H1 (cell line): Measurements from ENCODE around the gene RNF214. TPM values are rescaled to one million over a fixed set of nuclear protein-coding genes. Genes with fewer than 3 reads are reported as not detected.

Experiments used
- BACH1 ChIP-seq: IDR thresholded peaks from 2 replicates; pipeline ENCODE4 v1.6.1; 2012; ENCODE audit warnings: low read length, improper control_type of control experiment
- NANOG ChIP-seq: IDR thresholded peaks from 2 replicates; pipeline ENCODE4 v1.6.1; 2011; ENCODE audit warnings: low read length, low read depth, mild to moderate bottlenecking, inconsistent platforms; ENCODE audit not compliant: insufficient read depth, poor library complexity, severe bottlenecking
- polyA plus RNA-seq, 7 experiments: library from polyadenylated mRNA; depleted of rRNA in 3 of 7; stranded (reverse) in 5 of 7; unstranded in 2 of 7; fragments of >200 nt in 5 of 7; fragments of 200-250 nt in 2 of 7; gene quantifications; 1 replicate in 5 of 7; 2 replicates in 1 of 7; 4 replicates in 1 of 7; pipeline versions ENCODE4 v1.2.1 to v1.2.3, GENCODE V29; 2011 to 2013; ENCODE audit warnings: missing spikeins in 2 of 7, mixed read lengths in 2 of 7
- total RNA-seq: library from RNA; stranded (reverse); fragmentation: NEBNext Ultra II Directional; extraction: Animal tissue kit (Norgen Biotek cat#: 25700); gene quantifications from 2 replicates; pipeline ENCODE4 v1.2.1, GENCODE V29; 2021

RNF214 gene
- total and polyA plus RNA-seq, 2 of the 8 experiments (the other 6 are each of a cell fraction or from before 2014, with no cell fraction given), result 34.9 to 35.6 TPM

DNA sequence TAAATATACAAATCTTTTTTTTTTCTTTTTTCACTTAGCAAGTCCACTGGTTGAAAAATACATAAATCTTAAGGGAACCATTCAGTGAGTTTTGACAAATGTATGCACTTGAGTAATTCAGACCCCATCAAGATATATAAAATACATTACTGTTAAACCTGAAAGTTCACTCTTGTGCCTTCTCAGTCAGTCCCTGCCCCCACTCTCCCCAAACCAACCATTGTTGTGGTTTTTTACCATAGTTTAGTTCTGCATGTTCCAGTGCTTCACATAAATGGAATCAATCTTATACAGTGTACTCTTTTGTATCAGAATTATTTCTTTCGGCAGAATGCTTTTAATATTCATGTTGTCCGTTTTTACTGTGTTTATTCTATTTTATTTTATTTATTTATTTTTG lies 26.1 kb downstream of the RNF214 start (continued):
- no peak for TF ChIP-seq NANOG
- no peak for TF ChIP-seq BACH1
- TF ChIP-seq, all 59 proteins: peak for 0
